Stimulated activated naive B cell treated with anti-CD40 and anti-IgM and Interleukin-4, amounts not matched to agents 10 μg/mL and 1 μg/mL and 100 μg/mL, for 72 hours (primary cell): ENCODE measurements around the gene ERI3.

Experiments used
- ATAC-seq, 2 donors: fragments of 150-1000 bp; cut with Tn5 transposase; replicated peaks; 2 replicates each; pipeline ENCODE4 v1.10.0; 2021; ENCODE audit warnings: moderate library complexity in 1 of 2
- DNase-seq: peaks from one replicate; pipeline ENCODE4 v3.0.0; 2021
- H3K27ac Mint-ChIP-seq: one replicate; pipeline ENCODE4 v1.8.0; 2022; ENCODE audit warnings: mild to moderate bottlenecking, mixed read lengths
- H3K27me3 Mint-ChIP-seq, 2 donors: one replicate each; pipeline ENCODE4 v1.8.0; 2022; ENCODE audit warnings: mixed read lengths in 2 of 2
- H3K36me3 Mint-ChIP-seq, 2 donors: one replicate each; pipeline ENCODE4 v1.8.0; 2022; ENCODE audit warnings: mixed read lengths in 2 of 2, mild to moderate bottlenecking in 1 of 2
- H3K4me1 Mint-ChIP-seq, 2 donors: one replicate each; pipeline ENCODE4 v1.8.0; 2022; ENCODE audit warnings: mixed read lengths in 2 of 2, mild to moderate bottlenecking in 1 of 2
- H3K4me3 Mint-ChIP-seq, 2 donors: one replicate each; pipeline ENCODE4 v1.8.0; 2022; ENCODE audit warnings: mild to moderate bottlenecking in 2 of 2, mixed read lengths in 2 of 2, moderate library complexity in 1 of 2
- H3K9me3 Mint-ChIP-seq, 2 donors: one replicate each; pipeline ENCODE4 v1.8.0; 2022; ENCODE audit warnings: mixed read lengths in 2 of 2, mild to moderate bottlenecking in 1 of 2

The ERI3 gene

DNA sequence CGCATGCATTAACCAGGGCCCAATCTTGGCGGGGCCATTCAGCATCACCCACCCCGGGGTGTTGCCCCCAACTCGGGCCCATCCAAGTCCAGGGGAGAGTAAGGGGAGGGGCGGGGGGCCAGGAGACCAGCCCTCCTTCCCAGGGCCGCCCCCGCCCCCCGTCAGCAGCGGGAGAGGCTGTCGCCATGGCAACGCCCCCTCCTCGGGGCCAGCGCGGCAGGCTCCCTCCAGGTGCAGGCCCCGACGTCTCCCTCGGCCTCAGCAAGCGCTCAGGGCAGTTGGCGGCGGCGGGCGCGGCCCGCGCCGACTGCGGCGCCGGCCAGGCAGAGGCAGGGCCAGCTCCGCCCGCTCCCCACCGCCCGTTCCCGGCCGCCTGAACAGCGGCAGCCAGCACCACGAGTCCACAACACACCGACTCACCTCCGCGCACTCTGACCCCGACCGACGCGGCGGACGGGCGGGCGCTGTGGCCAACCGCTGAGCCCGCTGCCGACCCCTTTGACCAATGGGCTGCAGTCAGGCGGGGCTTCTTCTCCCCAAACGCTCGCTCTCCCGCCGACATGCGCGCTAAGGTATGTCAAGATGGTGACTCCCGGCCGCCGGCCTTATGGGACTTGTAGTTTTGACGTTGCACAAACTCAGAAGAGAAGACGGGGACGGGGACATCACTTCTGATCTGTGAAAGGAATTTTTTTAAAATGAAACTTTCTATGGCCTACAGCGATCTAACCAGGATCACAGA is at the start of gene ERI3:
Gene ERI3, minus strand, starts transcription at position 418 of the 742 bp plus-strand sequence. Its CDS starts 231 bp downstream, at position 187.
- Mint-ChIP-seq H3K4me1 (peaks cover 9 to 31% of the 10 kb centered on the region in 2 donors), H3K36me3 (peaks cover 0 to 4% of the 10 kb centered on the region in 2 donors), H3K9me3 (no peaks in the 10 kb centered on the region), H3K4me3 (peak within 1 kb of the TSS; percentile 90 to 93), H3K27me3 (no peaks in the 10 kb centered on the region), H3K27ac (peak within 1 kb of the TSS; percentile 92)
- ATAC-seq (peak; percentile 99 to 100), DNase-seq (peak; percentile 96)

- Mint-ChIP-seq H3K4me3 (no peak overlapping the region), H3K27ac (no peak overlapping the region), H3K4me1 (peaks cover 6 to 19% of the 10 kb centered on the region in 2 donors), H3K9me3 (no peaks in the 10 kb centered on the region), H3K36me3 (no peaks in the 10 kb centered on the region), H3K27me3 (peaks cover 56 to 62% of the 10 kb centered on the region in 2 donors)
- no peak for DNase-seq
- ATAC-seq = no peak
Observed at GRCh38 chr1:44401256-44402228, 46.5 kb upstream of the ERI3 start.

DNA sequence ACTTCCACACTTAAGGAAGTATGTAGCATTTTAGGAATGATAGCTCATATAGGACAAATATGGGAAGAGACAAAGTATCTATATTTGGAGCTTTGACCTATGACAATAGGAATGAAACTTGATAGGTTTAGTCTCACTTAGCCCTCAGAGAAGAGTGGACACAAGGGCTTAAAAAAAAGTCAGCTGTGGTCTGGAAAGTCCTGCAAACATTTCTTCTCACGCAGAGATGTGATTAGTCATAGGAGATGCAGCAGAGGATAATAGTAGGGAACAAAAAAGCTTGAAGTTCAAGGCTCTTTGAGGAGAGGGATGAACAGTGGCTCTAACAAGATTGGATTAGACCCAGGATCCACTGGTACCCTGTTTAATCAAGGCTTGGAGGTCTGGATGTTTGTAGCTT is 35.2 kb upstream of the ERI3 start:
- Mint-ChIP-seq H3K27me3 (peaks cover 9 to 15% of the 10 kb centered on the region in 2 donors), H3K4me3 (no peak overlapping the region), H3K9me3 (peaks cover 0 to under 1% of the 10 kb centered on the region in 2 donors), H3K4me1 (no peaks in the 10 kb centered on the region), H3K27ac (no peak overlapping the region), H3K36me3 (no peaks in the 10 kb centered on the region)
- DNase-seq (no peak), ATAC-seq (no peak)

DNA sequence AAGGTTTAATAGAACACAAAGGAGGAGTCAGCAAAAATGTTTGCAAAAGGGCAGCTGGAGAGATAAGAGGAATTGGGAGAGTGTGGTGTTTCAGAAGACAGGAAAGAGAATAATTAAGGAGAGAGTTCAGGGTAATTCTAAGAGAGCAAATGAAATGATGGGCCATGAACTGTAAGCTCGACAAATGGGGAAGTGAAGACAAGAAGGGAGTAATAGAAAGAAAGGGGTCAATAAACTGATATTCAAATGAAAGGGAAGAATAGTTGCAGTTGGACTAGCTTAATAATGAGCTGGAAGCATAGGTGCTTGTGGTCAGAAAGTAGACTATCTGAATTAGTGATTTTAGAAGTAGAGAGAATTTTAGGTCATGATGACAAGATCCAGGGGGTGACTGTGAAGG is 34.4 kb upstream of the ERI3 start:
- Mint-ChIP-seq H3K27me3 (peaks cover 5 to 12% of the 10 kb centered on the region in 2 donors), H3K9me3 (no peaks in the 10 kb centered on the region), H3K4me3 (no peak overlapping the region), H3K27ac (no peak overlapping the region), H3K4me1 (no peaks in the 10 kb centered on the region), H3K36me3 (no peaks in the 10 kb centered on the region)
- ATAC-seq = peak; percentile 42 to 59
- DNase-seq = no peak

- Mint-ChIP-seq H3K36me3 (no peaks in the 10 kb centered on the region), H3K4me1 (no peaks in the 10 kb centered on the region), H3K4me3 (no peak overlapping the region), H3K27ac (no peak overlapping the region), H3K27me3 (peaks cover 0 to 7% of the 10 kb centered on the region in 2 donors), H3K9me3 (no peaks in the 10 kb centered on the region)
- DNase-seq (no peak), ATAC-seq (no peak)
Observed at GRCh38 chr1:44388551-44388950, 33.5 kb upstream of the ERI3 start.

- Mint-ChIP-seq H3K4me3 (no peak overlapping the region), H3K9me3 (no peaks in the 10 kb centered on the region), H3K36me3 (no peaks in the 10 kb centered on the region), H3K27me3 (no peaks in the 10 kb centered on the region), H3K4me1 (no peaks in the 10 kb centered on the region), H3K27ac (no peak overlapping the region)
- ATAC-seq = no peak
- DNase-seq = no peak
Observed at GRCh38 chr1:44380666-44381177, 25.7 kb upstream of the ERI3 start.

GRCh38 chr1:44377925-44378784 is 23.1 kb upstream of the ERI3 start:
- Mint-ChIP-seq H3K27me3 (no peaks in the 10 kb centered on the region), H3K4me3 (no peak overlapping the region), H3K36me3 (no peaks in the 10 kb centered on the region), H3K4me1 (no peaks in the 10 kb centered on the region), H3K9me3 (no peaks in the 10 kb centered on the region), H3K27ac (no peak overlapping the region)
- peak; percentile 20 for DNase-seq
- ATAC-seq = peak in 1 of 2 donors; percentile 56

DNA sequence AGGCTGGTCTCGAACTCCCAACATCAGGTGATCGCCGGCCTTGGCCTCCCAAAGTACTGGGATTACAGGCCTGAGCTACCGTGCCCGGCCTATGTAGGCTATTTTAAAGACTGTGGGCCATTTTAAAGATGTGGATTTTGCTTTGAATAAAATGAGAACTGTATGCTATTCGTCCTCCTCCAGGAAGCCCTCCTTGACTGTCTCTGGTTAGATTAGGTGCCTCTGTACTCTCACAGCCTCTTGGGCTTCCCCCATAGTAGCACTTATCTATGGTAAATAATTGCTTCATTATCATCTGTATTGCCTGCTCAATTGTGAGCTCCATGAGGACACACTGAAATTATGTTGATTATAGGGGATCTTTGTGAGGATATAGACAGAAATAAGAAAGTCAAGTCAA is 20.5 kb upstream of the ERI3 start:
- no peak for ATAC-seq
- H3K27me3 Mint-ChIP-seq = no peaks in the 10 kb centered on the region
- no peaks in the 10 kb centered on the region for H3K9me3 Mint-ChIP-seq

GRCh38 chr1:44371206-44371605 is 16.1 kb upstream of the ERI3 start:
- Mint-ChIP-seq H3K9me3 (no peaks in the 10 kb centered on the region), H3K27me3 (peaks cover 14 to 25% of the 10 kb centered on the region in 2 donors), H3K36me3 (no peaks in the 10 kb centered on the region)

More for the DNA sequence above, 20.5 kb upstream of the ERI3 start:
- Mint-ChIP-seq H3K4me1 (no peaks in the 10 kb centered on the region), H3K36me3 (no peaks in the 10 kb centered on the region), H3K4me3 (no peak overlapping the region), H3K27ac (no peak overlapping the region)
- DNase-seq = no peak

GRCh38 chr1:44368471-44369151 is 13.6 kb upstream of the ERI3 start:
- H3K36me3 Mint-ChIP-seq = no peaks in the 10 kb centered on the region
- H3K9me3 Mint-ChIP-seq = no peaks in the 10 kb centered on the region
- DNase-seq = no peak
- peaks cover 14 to 25% of the 10 kb centered on the region in 2 donors for H3K27me3 Mint-ChIP-seq
- no peak for ATAC-seq
- H3K4me1 Mint-ChIP-seq = no peaks in the 10 kb centered on the region
- no peak overlapping the region for H3K27ac Mint-ChIP-seq
- H3K4me3 Mint-ChIP-seq = no peak overlapping the region

More at GRCh38 chr1:44371206-44371605, 16.1 kb upstream of the ERI3 start:
- no peak for DNase-seq
- H3K4me3 Mint-ChIP-seq = no peak overlapping the region
- H3K4me1 Mint-ChIP-seq = no peaks in the 10 kb centered on the region
- ATAC-seq = no peak
- H3K27ac Mint-ChIP-seq = no peak overlapping the region

DNA sequence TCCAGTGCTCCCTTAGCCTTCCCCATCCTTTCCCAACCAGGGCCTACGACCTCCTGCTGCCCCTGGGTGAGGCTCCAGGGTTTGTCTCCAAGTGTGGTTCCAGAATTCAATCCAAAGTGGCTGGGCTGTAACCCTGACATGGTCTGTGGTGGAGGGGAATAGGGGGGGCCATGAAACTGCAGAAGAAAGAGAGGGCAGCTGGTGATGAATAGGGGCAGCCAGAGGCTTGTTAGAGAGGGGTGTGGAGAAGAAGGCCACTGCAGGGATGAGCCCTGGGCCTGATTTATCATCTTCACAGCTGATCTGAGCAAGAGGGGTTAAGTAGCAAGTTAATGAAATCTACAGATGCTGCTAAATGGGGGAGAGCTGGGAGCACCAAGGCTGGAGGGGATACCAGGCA is 12.9 kb upstream of the ERI3 start:
- Mint-ChIP-seq H3K27ac (no peak overlapping the region), H3K4me3 (no peak overlapping the region), H3K27me3 (peaks cover 16 to 25% of the 10 kb centered on the region in 2 donors), H3K36me3 (no peaks in the 10 kb centered on the region), H3K4me1 (no peaks in the 10 kb centered on the region), H3K9me3 (no peaks in the 10 kb centered on the region)
- no peak for ATAC-seq
- no peak for DNase-seq

GRCh38 chr1:44366371-44366975 is 11.4 kb upstream of the ERI3 start:
- Mint-ChIP-seq H3K4me3 (no peak overlapping the region), H3K27me3 (peaks cover 18 to 25% of the 10 kb centered on the region in 2 donors), H3K4me1 (no peaks in the 10 kb centered on the region), H3K36me3 (no peaks in the 10 kb centered on the region), H3K9me3 (no peaks in the 10 kb centered on the region), H3K27ac (no peak overlapping the region)
- DNase-seq = no peak
- ATAC-seq = no peak

DNA sequence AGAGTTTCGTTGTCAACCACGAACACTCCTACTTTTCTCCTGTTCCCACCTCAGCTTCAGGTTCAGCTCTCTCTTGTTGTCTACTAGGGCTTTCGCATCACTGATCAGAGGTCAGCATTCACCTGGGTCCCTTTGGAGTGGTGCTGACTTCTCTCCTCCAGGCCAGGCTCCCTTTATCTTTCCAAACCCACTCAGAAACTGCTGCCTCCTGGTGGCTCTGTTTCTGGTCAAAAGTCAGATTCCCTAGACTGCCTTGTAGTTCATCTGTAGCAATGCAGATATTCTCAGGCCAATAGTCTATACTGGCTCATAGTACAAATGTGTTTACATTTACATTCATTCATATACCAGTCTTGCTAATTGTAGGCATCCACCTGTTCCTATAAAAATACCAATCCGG is 6.4 kb upstream of the ERI3 start:
- ATAC-seq = no peak
- DNase-seq = no peak
- Mint-ChIP-seq H3K36me3 (no peaks in the 10 kb centered on the region), H3K27ac (no peak overlapping the region), H3K4me3 (no peak overlapping the region), H3K9me3 (no peaks in the 10 kb centered on the region), H3K27me3 (peaks cover 1 to 6% of the 10 kb centered on the region in 2 donors), H3K4me1 (no peaks in the 10 kb centered on the region)
